Progenitor cell of endocrine pancreas (in vitro differentiated cells): Measurements from ENCODE around the gene CYSLTR2. TPM values are rescaled to one million over a fixed set of nuclear protein-coding genes. Genes with fewer than 3 reads are reported as not detected.

Experiments used
- DNase-seq: peaks from one replicate; pipeline ENCODE4 v3.0.0; 2021; ENCODE audit warnings: low spot score; ENCODE audit not compliant: unreplicated experiment
- H3K27ac Mint-ChIP-seq: 2 replicates; pipeline ENCODE4 v1.8.0; 2021; ENCODE audit warnings: mild to moderate bottlenecking, moderate library complexity, mixed read lengths
- H3K27me3 Mint-ChIP-seq: 2 replicates; pipeline ENCODE4 v1.8.0; 2021; ENCODE audit warnings: mixed read lengths
- H3K36me3 Mint-ChIP-seq: 2 replicates; pipeline ENCODE4 v1.8.0; 2022; ENCODE audit warnings: mixed read lengths; ENCODE audit not compliant: insufficient read depth
- H3K4me1 Mint-ChIP-seq: 2 replicates; pipeline ENCODE4 v1.8.0; 2021; ENCODE audit warnings: low read depth, mixed read lengths
- H3K4me3 Mint-ChIP-seq: 2 replicates; pipeline ENCODE4 v1.8.0; 2021; ENCODE audit warnings: low read depth, mild to moderate bottlenecking, moderate library complexity, mixed read lengths
- H3K9me3 Mint-ChIP-seq: 2 replicates; pipeline ENCODE4 v1.8.0; 2021; ENCODE audit warnings: low read depth, mixed read lengths
- CTCF ChIP-seq: fragments of 200-600 bp; sonication (generic); IDR thresholded peaks from one replicate; pipeline ENCODE4 v1.5.0; 2021; ENCODE audit warnings: antibody characterized with exemption, mild to moderate bottlenecking; ENCODE audit not compliant: unreplicated experiment
- total RNA-seq: library from RNA; stranded (reverse); gene quantifications from 2 replicates; pipeline ENCODE4 v1.2.1, GENCODE V29; 2021

Gene CYSLTR2
- total RNA-seq, 1 donor from 2014 or later = 0.17 TPM

GRCh38 chr13:48630291-48630690, 23.4 kb upstream of the CYSLTR2 start:
- peaks cover 7% of the 10 kb centered on the region for H3K36me3 Mint-ChIP-seq
- peaks cover 32% of the 10 kb centered on the region for H3K4me1 Mint-ChIP-seq
- DNase-seq = no peak
- no peak for TF ChIP-seq CTCF
- H3K4me3 Mint-ChIP-seq = no peak overlapping the region
- peak overlapping the region; percentile 85 for H3K27ac Mint-ChIP-seq
- peaks cover 18% of the 10 kb centered on the region for H3K9me3 Mint-ChIP-seq
- H3K27me3 Mint-ChIP-seq = no peaks in the 10 kb centered on the region

- Mint-ChIP-seq H3K27me3 (no peaks in the 10 kb centered on the region), H3K4me3 (no peak overlapping the region), H3K36me3 (peaks cover 7% of the 10 kb centered on the region), H3K4me1 (peaks cover 27% of the 10 kb centered on the region), H3K27ac (peak overlapping the region; percentile 12), H3K9me3 (peaks cover 18% of the 10 kb centered on the region)
- TF ChIP-seq CTCF = no peak
- DNase-seq = no peak
These were observed 23.0 kb upstream of the CYSLTR2 start for GRCh38 chr13:48630773-48631172.

- no peak overlapping the region for H3K4me3 Mint-ChIP-seq
- no peak for DNase-seq
- peaks cover 21% of the 10 kb centered on the region for H3K9me3 Mint-ChIP-seq
- no peaks in the 10 kb centered on the region for H3K27me3 Mint-ChIP-seq
- TF ChIP-seq CTCF = no peak
- H3K36me3 Mint-ChIP-seq = peaks cover 7% of the 10 kb centered on the region
- no peak overlapping the region for H3K27ac Mint-ChIP-seq
- H3K4me1 Mint-ChIP-seq = peaks cover 22% of the 10 kb centered on the region
These were observed 22.3 kb upstream of the CYSLTR2 start for GRCh38 chr13:48631441-48631840.

GRCh38 chr13:48633700-48634099, 20.0 kb upstream of the CYSLTR2 start:
- Mint-ChIP-seq H3K27ac (no peak overlapping the region), H3K4me1 (peaks cover 13% of the 10 kb centered on the region), H3K36me3 (peaks cover 4% of the 10 kb centered on the region), H3K9me3 (peaks cover 22% of the 10 kb centered on the region), H3K27me3 (no peaks in the 10 kb centered on the region), H3K4me3 (no peak overlapping the region)
- no peak for DNase-seq
- TF ChIP-seq CTCF = no peak

- no peak for TF ChIP-seq CTCF
- Mint-ChIP-seq H3K36me3 (no peaks in the 10 kb centered on the region), H3K4me3 (no peak overlapping the region)
These were observed 19.1 kb upstream of the CYSLTR2 start for GRCh38 chr13:48634636-48635035.

More at GRCh38 chr13:48634636-48635035, 19.1 kb upstream of the CYSLTR2 start:
- no peak for DNase-seq
- Mint-ChIP-seq H3K27me3 (no peaks in the 10 kb centered on the region), H3K4me1 (peaks cover 7% of the 10 kb centered on the region), H3K9me3 (peaks cover 22% of the 10 kb centered on the region), H3K27ac (no peak overlapping the region)
